GM18867 (cell line): ENCODE results near the gene HNRNPA3.
"Not testable (repeated sequence)": the region's sequence is repeated elsewhere in the genome, so short reads cannot be mapped to it uniquely, and the experiment has no call there.

ENCODE experiments used
- ATAC-seq: cut with Tn5 transposase; IDR thresholded peaks from one replicate; pipeline ENCODE4 v1.9.1; 2021; ENCODE audit warnings: mild to moderate bottlenecking, moderate library complexity; ENCODE audit not compliant: unreplicated experiment

The HNRNPA3 gene

DNA sequence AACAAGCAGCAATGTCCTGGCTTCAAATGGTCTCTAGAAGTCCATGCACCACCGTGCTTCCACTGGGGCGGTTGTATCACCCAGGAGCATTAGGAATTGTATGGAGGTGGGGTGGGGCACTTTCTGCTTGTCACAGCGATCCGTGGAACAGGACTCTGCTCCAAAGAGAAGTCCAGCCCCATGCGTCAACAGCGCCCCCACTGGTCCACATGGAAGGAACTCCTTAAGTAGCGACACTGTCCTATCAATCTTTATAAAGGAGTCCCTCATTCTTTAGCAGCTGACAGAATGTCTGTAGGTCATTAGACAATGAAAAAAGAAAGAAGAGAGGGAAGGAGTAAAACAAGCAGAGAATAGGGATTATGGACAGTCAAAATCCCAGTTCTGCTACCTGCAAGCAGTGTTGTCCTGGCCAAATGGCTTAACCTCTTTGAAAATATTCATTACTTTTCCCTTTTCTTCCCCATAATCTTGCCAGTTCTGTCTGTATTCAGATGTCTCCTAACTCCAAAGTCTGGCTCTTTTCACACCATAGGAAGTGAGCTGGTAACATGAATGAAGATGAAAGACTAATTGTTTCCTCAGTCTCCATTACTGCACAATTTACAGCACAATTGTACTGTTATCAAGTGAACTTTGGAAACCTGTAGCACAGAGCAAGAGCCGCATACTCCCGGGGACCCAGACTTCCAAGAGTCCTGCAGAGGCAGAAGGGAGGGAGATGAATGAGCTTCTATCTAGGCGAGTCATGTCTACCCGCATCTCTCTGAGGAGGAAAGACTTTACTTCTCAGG, 42.0 kb downstream of the HNRNPA3 start:
- ATAC-seq = no peak

DNA sequence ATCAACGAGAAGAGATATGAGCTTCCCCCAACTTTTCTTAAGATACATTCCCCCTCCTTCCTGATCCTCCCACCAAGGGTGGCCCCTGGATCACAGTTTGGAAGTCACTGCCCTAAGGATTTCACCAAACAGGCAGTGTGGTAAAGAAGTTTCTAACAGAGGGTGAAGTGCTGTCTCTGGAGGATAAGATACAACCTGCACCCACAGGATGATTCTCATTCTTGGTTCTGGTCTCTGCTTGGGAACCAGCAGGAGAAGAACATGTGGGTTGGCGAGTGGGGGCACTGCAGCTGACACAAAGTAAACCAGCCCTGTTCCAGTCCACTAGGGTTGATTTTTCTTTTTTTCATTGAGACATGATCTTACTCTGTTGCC, 42.6 kb downstream of the HNRNPA3 start:
- no peak for ATAC-seq

DNA sequence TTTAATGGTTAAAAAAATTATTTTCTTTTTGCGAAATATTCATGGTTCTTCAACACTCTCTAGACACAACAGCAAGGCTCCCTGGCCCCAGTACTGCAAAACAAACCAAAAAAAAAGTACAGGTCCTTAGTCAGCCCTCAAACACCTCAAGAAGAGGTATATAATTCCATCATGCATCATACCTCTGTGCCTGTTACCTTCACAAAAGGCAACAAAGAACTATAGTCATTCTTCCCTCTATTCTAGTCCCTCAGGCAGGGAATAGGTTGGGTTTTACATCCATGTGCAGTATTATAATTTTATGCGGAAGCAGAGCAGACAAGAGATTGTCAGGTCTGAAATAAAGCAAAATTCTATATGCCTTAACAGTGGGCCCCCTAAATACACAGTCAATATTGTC, 43.4 kb downstream of the HNRNPA3 start:
- no peak for ATAC-seq

DNA sequence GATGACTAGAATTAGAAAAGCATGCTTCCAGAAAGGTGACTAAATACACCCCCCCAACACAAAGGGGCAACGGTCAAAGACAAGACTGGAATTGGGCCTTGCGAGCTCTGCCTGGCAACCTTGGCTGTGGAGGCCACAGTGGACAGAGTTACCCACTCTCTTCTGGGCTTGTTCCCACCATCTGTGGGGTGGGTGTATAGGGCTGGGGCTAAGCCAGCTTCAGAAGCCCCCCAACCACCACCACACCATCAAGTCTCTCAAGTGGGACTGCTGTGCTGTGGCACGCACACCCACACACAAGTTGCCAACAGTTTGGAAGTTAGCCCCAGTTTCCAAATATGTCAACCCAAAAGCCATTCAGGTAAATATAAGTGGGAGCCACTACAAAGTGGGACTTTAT, 44.1 kb downstream of the HNRNPA3 start:
- no peak for ATAC-seq

DNA sequence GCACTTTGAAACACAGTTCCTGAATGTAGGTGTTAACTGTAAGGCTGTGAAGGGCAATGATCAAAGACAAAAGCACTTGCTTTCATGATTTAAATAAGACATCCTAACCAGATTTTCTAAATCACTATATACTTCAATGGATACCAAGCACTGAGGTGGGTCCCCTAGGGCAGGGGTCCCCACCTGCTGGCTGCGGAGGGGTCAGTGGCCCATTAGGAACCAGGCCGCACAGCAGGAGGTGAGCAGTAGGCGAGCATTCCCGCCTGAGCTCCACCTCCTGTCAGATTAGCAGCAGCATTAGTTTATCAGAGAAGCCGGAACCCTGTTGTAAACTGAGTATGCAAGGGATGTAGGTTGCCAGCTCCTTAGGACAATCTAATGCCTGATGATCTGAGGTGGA, 44.9 kb downstream of the HNRNPA3 start:
- no peak for ATAC-seq

DNA sequence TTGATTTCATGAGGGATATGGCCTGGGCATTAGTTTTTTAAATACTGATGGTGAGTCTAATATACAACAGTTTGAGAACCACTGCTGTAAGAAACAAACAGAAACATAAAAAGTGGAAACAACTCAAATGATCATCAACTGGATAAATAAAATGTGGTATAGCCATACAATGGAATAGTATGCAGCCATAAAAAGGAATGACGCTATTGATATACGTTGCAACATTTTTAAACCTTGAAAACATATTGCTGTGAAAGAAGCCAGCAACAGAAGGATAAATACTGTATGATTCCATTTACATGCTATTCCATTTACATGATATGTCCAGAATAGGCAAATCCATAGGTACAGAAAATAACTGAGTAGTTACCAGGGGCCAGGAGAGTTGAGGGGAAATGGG, 45.5 kb downstream of the HNRNPA3 start:
- ATAC-seq = no peak

DNA sequence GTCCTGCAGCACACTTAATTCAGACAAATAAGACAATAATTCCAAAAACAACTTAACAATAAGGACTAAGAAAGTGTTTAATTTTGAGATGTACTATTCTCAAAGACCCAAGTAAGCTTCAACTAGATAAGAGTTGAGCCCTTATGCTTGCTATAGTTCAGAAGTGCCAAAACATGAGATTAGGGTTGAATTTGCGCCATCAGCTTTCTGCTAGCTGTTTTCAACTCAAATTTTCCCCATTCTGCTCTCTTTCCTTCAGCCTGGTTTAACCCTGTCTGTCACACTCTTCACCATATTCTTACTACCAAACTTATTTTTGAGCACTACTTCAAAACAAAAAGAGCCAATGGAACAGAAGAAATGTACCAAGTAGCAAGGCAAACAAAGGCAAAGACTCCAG, 47.8 kb downstream of the HNRNPA3 start:
- ATAC-seq = no peak

DNA sequence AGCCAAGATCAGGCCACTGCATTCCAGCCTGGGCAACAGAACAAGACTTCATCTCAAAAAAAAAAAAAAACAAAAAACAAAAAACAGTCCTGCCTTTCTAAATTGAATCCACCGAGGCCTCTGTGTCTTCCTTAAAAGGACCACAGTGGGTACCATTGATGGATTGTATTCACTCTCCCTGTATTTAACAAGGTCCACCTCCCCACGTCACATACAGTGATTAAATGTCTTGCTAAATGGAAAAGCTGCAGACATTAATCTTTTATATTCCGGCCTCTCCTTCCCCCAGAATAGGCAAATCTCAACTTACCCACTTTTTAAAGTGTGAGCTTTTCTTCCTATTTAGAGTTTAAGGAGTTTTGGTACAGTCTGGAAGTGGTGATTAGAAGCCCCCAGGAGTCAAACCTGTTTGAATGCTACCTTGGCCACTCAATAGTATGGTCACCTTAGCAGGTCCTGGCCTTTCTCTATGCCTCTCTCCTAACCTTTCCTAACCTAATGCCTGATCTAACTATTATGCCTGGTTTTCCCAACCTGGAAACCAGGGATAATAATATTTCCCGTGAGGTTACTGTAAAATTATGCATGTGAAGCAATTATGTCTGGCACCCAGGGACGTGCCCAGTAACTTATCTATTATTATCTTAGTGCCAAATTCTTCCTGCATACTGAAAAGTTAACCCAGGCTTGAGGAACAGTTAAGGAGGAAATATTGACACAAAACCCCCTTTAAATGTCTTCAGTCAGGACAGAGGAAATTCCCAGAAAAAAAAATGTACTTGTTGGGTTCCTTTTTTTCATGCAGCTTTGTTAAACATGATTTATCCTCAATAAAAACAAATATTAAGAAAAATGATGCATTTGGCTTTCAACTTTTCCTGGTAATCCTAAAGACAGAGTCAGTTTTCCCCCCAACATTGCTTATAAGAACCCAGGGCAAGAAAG, 48.8 kb downstream of the HNRNPA3 start:
- no peak for ATAC-seq

DNA sequence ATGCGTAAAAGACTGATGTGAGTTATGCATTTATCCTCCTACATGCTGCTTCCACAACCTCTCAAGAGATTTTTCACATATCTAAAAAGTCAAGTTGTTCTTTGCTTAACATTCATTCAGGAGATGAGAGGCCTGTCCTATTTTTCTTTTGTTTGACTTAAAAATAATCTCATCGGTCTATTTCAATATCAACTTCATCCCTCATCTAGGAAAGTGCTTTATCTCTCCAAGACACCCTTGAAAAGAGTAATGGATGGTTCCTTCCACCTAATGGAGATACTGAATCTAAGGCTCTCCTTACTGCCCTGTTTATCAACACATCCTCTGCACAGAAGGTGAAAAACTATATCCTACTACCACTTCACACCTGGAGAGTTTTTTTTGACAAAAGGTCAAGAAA, 49.5 kb downstream of the HNRNPA3 start:
- no peak for ATAC-seq

DNA sequence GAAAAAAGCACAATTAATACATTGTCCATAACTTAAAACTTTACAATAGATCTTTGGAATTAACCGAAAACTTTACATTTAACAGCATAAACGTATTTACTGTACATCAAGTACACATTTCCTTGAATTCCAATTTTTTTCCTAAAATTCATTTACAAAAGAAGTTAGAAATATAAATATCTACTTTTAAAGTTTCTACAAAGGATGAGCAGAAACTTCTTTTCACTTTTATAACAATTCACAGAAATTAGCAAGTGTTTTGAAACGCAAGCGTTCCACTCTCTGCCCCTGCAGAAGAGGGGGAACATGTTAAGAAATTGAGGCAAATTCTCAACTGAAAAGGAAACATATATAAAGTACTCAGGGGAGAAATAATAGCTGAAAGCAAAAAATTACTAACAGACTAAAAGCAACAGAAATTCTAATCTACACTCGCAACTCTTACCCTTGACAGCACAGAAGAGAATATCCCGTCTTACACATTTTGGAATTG, 50.4 kb downstream of the HNRNPA3 start:
- ATAC-seq = no peak

DNA sequence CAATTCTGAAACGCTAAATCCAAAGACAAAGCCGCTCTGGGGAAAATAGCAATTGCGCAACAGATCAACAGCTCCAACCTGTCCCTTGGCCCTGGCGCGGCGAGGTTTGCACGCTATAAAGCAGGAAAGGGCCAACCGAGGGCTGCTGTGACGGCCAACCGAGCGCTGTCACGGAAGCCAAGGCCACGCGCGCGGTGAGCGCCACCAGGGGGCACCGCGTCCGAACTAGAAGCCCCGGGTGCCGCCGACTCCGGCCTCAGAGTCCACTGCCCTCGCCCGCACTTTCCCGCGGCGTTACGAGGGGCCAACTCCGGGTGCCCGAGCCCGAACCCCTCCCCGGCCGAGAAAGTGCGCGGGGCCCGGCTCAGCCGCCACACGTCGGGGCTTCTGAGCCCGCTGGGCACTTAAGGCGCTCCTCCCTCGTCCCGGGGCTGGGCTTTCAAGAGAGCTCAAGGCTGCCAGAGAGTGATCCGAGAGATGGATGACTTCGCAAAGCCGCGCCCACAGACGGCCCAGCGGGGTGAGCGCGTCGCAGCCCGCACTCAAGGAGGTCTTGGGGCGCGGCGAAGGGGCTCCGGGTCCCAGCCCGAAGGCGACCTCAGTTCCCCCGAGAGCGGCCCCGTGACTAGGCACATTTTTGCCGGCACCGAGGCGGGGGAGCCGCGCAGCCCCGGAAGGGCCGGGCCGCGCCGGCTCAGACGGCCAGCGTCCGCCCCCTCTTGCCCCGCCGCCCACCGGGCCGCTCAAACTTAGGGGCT, 51.0 kb downstream of the HNRNPA3 start:
- ATAC-seq = peak; percentile 56

DNA sequence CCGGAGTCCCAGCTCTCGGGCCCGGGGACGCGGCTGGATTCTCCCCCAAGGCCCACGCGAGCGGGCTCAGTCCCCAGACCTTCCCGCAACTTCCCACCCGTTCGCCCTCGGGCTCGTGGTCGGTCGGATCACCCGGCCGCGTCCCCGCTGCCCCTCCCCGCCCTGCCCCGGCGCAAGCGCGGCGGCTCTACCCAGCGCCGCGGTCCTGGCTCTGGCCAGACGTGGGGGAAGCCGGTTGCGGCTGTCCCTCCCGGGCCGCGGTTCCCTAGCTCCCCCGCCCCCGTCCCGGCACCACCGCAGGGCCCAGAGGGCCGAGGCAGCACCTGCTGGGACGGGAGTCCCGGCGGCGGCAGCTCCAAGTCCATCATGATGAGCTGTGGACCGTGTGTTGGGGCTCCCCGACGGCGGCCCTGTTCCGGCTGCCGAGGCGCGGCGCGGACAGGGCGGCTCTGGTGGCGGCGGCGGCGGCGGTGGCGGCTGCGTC, 51.7 kb downstream of the HNRNPA3 start:
- peak; percentile 17 for ATAC-seq

DNA sequence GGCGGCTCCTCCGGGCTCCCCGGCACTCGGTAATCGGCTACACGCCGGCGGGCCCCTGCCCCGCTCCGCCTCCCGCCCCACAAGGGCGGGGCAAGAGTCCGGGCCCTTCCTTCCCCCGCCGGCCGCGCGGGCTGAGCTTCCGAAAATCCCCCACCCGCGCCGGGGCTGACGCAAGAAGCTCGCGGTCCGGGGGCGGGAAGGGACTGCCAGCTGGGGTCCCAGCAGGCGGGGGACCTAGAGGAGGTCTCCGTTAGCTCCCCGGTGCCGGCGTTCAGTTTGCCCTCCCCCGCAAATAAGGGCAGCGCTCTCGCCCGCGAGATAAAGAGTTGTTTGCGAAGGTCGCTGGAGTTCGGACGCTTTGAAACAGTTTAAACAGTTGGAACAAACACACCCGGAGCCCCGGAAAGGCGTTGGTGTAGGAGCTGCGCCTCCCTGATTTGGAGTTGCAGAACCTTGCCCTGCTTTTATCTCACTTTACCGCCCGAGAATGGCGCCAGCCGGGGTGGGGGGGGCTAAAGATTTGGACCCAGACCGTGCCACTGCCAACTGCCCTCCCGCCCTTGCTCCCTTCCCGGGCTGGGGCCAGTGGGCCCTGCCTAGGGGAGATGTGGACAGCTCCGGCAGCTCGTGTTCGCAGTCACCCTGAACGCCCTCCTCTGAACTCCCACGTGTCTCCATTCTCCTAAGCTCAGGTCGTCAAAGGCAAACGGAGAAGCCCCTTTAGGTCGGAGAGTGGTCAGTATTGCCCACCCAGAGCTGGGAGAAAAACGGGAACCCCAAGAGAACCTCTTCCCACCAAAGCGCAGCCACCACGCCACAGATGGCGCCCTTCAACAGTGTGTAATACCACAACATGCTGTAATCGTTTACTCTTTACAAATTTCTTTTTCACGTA, 52.3 kb downstream of the HNRNPA3 start, which contains the start of gene NFE2L2:
Gene NFE2L2, minus strand, starts transcription at position 35 of the 895 bp plus-strand sequence. CDS start 151 bp downstream, outside the sequence.
- peak; percentile 66 for ATAC-seq

DNA sequence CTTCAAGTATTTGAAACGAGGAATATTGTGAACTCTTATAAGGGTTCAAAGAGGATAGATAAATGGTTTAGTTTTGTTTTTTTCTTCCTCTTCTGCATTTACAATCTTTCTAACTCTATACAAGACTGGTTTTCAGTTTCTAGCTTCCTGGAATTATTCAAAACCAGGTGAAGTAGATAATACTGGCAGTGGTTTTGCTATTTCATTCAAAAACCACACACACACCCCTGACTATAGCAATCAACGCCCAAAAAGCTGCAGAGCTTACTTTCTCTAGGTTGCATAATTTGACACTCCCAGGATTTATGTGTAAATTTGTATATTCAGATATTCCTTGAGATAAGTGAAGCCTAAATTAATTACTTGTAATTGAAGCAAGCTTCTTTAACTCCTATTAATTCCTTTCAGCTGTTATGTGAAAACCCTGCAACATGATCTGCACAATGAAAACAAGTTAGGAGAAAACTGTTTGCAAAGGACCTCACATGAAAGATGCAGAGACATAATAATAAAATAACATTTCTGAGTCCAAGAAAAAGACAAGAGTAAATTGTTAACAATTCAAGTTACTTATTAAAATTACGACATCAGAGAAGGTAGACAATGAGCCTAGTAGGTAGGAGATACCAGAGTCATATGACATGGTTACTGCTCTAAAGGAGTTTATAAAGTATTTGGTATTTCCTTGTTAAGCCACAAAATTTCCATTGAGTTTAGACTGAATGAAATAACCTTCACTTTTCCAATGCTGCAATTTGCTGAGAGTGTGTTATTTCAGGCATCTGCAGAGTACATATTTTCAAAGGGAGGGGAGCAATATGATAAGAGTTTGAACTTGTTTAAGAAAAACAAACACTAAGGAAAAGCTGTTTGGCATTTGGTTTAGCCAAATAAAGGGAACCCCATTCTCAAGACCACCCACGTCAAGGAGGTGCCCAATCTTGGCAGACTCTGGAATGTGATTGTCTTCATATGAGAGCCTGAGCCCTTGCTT, 53.5 kb downstream of the HNRNPA3 start:
- ATAC-seq = peak; percentile 21

DNA sequence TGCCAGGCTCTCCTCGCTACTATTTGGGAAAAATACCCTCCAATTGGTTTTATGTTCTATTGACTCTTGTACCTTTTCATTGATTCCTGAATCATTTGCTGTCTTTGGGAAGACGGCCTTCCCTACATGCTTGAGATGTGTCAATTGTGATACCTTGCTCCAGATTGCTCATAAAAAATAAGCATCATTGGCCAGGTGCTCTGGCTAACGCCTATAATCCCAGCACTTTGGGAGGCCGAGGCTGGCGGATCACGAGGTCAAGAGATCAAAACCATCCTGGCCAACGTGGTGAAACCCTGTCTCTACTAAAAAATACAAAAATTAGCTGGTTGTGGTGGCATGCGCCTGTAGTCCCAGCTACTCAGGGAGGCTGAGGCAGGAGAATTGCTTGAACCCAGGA, 54.4 kb downstream of the HNRNPA3 start:
- ATAC-seq = not testable (repeated sequence)

DNA sequence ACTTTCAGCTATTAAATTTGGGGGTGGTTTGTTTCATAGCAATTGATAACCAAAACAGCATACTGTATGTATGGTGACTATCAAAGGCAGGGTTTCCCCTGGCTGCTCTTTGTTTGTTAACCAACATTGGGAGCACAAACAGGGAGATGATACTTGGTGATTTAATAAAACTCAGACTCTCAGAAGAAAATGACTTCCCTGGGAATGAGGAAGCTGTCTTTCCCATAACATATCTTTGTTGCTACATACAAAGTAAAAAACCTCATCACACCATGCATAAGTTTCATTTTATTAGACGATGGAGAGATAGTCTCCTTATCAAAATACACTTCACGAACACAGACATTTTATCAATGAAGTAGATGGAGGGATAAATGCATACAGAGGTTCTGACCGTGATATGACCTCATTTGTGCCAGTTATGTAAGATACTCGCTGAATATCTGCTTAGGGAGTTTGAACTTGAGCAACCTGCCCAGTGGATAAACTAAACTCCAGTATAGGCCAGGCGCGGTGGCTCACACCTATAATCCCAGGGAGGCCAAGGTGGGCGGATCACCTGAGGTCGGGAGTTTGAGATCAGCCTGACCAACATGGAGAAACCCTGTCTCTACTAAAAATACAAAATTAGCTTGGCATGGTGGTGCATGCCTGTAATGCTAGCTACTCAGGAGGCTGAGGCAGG, 55.7 kb downstream of the HNRNPA3 start:
- no peak for ATAC-seq

DNA sequence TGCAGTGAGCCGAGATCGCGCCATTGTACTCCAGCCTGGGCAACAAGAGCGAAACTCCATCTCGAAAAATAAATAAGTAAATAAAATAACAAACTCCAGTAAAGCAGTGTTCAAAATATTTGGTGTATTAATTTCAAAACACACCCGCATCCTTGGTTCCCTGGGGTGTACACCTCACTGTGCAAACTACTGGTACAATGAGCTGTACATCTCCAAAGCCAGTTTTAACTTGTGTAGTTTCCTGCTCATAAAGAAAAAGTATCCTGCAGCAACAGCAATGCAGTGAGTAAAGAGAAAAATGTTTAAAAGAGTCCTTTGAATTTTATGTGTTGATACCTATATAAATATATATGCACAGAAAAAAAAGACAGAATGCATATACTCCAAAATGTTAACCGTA, 56.3 kb downstream of the HNRNPA3 start:
- no peak for ATAC-seq

DNA sequence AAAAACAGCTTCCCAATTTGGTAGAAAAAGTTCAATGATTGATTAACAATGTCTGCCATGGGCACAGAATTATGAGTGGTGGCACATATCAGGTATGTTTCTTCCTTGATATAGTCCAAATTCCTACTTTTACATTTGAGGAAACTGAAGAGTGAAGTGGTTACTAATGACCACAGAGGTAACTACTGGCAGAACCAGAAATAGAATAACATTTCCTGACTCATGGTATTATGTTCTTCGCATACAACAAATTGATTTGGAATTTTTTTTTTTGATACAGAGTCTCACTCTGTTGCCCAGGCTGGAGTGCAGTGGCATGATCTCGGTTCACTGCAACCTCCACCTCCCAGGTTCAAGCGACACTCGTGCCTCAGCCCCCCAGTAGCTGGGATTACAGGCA, 57.9 kb downstream of the HNRNPA3 start:
- ATAC-seq = no peak
